ENCODE measurements around the gene KNDC1. TPM values are rescaled to one million over a fixed set of nuclear protein-coding genes. Genes with fewer than 3 reads are reported as not detected.

The KNDC1 gene
- total RNA-seq, 1 experiment from 2014 or later, result 1.7 TPM

- CTCF ChIA-PET, result no interaction called here
- H4K20me1 ChIP-seq (ENCODE audit: insufficient read depth), result no peaks in the 10 kb centered on the region
- H3F3A ChIP-seq (ENCODE audit: insufficient read depth, low read depth), result no peaks in the 10 kb centered on the region
- H3K79me2 ChIP-seq (ENCODE audit: low read depth), result no peaks in the 10 kb centered on the region
- no peaks in the 10 kb centered on the region for H3K36me3 ChIP-seq (ENCODE audit: low read depth)
- H3K4me2 ChIP-seq, result no peak overlapping the region
- H3K27me3 ChIP-seq (ENCODE audit: insufficient read depth, low read depth), result peaks cover 32% of the 10 kb centered on the region
- no peak overlapping the region for H3K27ac ChIP-seq
- no peaks in the 10 kb centered on the region for H3K4me1 ChIP-seq (replicated peaks; ENCODE audit: insufficient read depth)
- TF ChIP-seq EZH2 (IDR thresholded peaks at IDR 0.05; ENCODE audit: low read depth) (no peak), CTCF (conservative IDR thresholded peaks at IDR 0.05) (no peak)
- intact Hi-C loops (cut with micrococcal nuclease; ENCODE audit: unreplicated experiment), result no loop called here
- H2AFZ ChIP-seq, result no peak overlapping the region
- no peaks in the 10 kb centered on the region for H3K9me3 ChIP-seq (ENCODE audit: insufficient read depth, low read depth)
- POLR2A ChIA-PET (ENCODE audit: unreplicated experiment), result no interaction called here
- BruUV-seq (replicated peaks), result no TSS peak
- no peaks in the 10 kb centered on the region for H3K9me2 ChIP-seq (ENCODE audit: insufficient read depth)
- no peak for DNase-seq
- H3K4me3 ChIP-seq, result no peak overlapping the region
These were observed 40.6 kb downstream of the KNDC1 start for GRCh38 chr10:133200621-133201031.

- POLR2A ChIA-PET (ENCODE audit: unreplicated experiment), result no interaction called here
These were observed 41.3 kb downstream of the KNDC1 start for GRCh38 chr10:133201151-133201947.

GRCh38 chr10:133201948-133202725 lies 42.1 kb downstream of the KNDC1 start:
- intact Hi-C loops (cut with micrococcal nuclease; ENCODE audit: unreplicated experiment), result no loop called here

More at GRCh38 chr10:133201151-133201947, 41.3 kb downstream of the KNDC1 start:
- Histone ChIP-seq H3F3A (ENCODE audit: insufficient read depth, low read depth) (no peaks in the 10 kb centered on the region), H3K9me2 (ENCODE audit: insufficient read depth) (no peaks in the 10 kb centered on the region), H3K9me3 (ENCODE audit: insufficient read depth, low read depth) (no peaks in the 10 kb centered on the region), H3K79me2 (ENCODE audit: low read depth) (no peaks in the 10 kb centered on the region), H3K27me3 (ENCODE audit: insufficient read depth, low read depth) (peaks cover 32% of the 10 kb centered on the region), H3K4me3 (no peak overlapping the region), H3K27ac (no peak overlapping the region), H3K4me2 (no peak overlapping the region), H3K4me1 (replicated peaks; ENCODE audit: insufficient read depth) (no peaks in the 10 kb centered on the region), H4K20me1 (ENCODE audit: insufficient read depth) (no peaks in the 10 kb centered on the region), H3K36me3 (ENCODE audit: low read depth) (no peaks in the 10 kb centered on the region), H2AFZ (no peak overlapping the region)
- CTCF ChIA-PET, result no interaction called here
- intact Hi-C loops (cut with micrococcal nuclease; ENCODE audit: unreplicated experiment), result no loop called here
- TF ChIP-seq CTCF (conservative IDR thresholded peaks at IDR 0.05) (no peak), EZH2 (IDR thresholded peaks at IDR 0.05; ENCODE audit: low read depth) (no peak)
- no peak for DNase-seq
- BruUV-seq (replicated peaks), result no TSS peak

More at GRCh38 chr10:133201948-133202725, 42.1 kb downstream of the KNDC1 start:
- no peak overlapping the region for H3K4me3 ChIP-seq
- no peak overlapping the region for H2AFZ ChIP-seq
- no peaks in the 10 kb centered on the region for H3K36me3 ChIP-seq (ENCODE audit: low read depth)
- ChIA-PET CTCF (no interaction called here), POLR2A (ENCODE audit: unreplicated experiment) (no interaction called here)
- no peak for DNase-seq
- no peaks in the 10 kb centered on the region for H3F3A ChIP-seq (ENCODE audit: insufficient read depth, low read depth)
- no peaks in the 10 kb centered on the region for H3K9me3 ChIP-seq (ENCODE audit: insufficient read depth, low read depth)
- TF ChIP-seq EZH2 (IDR thresholded peaks at IDR 0.05; ENCODE audit: low read depth) (no peak), CTCF (conservative IDR thresholded peaks at IDR 0.05) (no peak)
- H3K4me2 ChIP-seq, result no peak overlapping the region
- H3K9me2 ChIP-seq (ENCODE audit: insufficient read depth), result no peaks in the 10 kb centered on the region
- peaks cover 32% of the 10 kb centered on the region for H3K27me3 ChIP-seq (ENCODE audit: insufficient read depth, low read depth)
- no peaks in the 10 kb centered on the region for H3K79me2 ChIP-seq (ENCODE audit: low read depth)
- H3K27ac ChIP-seq, result no peak overlapping the region
- H3K4me1 ChIP-seq (replicated peaks; ENCODE audit: insufficient read depth), result no peaks in the 10 kb centered on the region
- H4K20me1 ChIP-seq (ENCODE audit: insufficient read depth), result no peaks in the 10 kb centered on the region
- no TSS peak for BruUV-seq (replicated peaks)
